CD8-positive, alpha-beta memory T cell (primary cell): ENCODE measurements around the gene CLDN8. TPM values are rescaled to one million over a fixed set of nuclear protein-coding genes. Genes with fewer than 3 reads are reported as not detected.

Source experiments
- CTCF ChIA-PET: fragments of 350-600 bp; sonication (Branson Sonifier 250); formaldehyde crosslinking; loops from one replicate; lab custom pipeline; 2021; ENCODE audit warnings: antibody characterized with exemption; lab: Charles Lee
- POLR2A ChIA-PET: fragments of 350-600 bp; sonication (Branson Sonifier 250); formaldehyde crosslinking; loops from one replicate; lab custom pipeline; 2021; ENCODE audit warnings: antibody characterized with exemption; lab: Charles Lee
- DNase-seq, 5 donors: peaks; one replicate each; pipeline versions ENCODE4 v3.0.0 to v3.0.0-alpha.2; 2020 to 2022; ENCODE audit warnings: mixed read lengths in 1 of 5
- H3K27ac ChIP-seq: one replicate; pipeline ENCODE4 v1.7.0; 2013; ENCODE audit warnings: low read depth, mild to moderate bottlenecking, low read length, moderate library complexity
- H3K27me3 ChIP-seq: 2 replicates; pipeline ENCODE4 v1.7.0; 2013; ENCODE audit warnings: low read length, mild to moderate bottlenecking; ENCODE audit not compliant: insufficient read depth, poor library complexity, severe bottlenecking
- H3K36me3 ChIP-seq: 2 replicates; pipeline ENCODE4 v1.7.0; 2013; ENCODE audit warnings: mild to moderate bottlenecking, low read length, moderate library complexity; ENCODE audit not compliant: insufficient read depth
- H3K4me1 ChIP-seq: 2 replicates; pipeline ENCODE4 v1.7.0; 2013; ENCODE audit warnings: mild to moderate bottlenecking, low read length, moderate library complexity; ENCODE audit not compliant: insufficient read depth
- H3K4me3 ChIP-seq: 2 replicates; pipeline ENCODE4 v1.7.0; 2013; ENCODE audit warnings: mild to moderate bottlenecking, low read length
- H3K9me3 ChIP-seq: 2 replicates; pipeline ENCODE4 v1.7.0; 2013; ENCODE audit warnings: mild to moderate bottlenecking, low read length
- H3K27ac Mint-ChIP-seq, 8 donors: one replicate each; pipeline ENCODE4 v1.8.0; 2020 to 2021; ENCODE audit warnings: mixed read lengths in 8 of 8, mild to moderate bottlenecking in 6 of 8, inconsistent platforms in 3 of 8, moderate library complexity in 3 of 8
- H3K27me3 Mint-ChIP-seq, 2 donors: one replicate each; pipeline ENCODE4 v1.8.0; 2020 to 2021; ENCODE audit warnings: mixed read lengths in 2 of 2, mild to moderate bottlenecking in 1 of 2, moderate library complexity in 1 of 2
- H3K36me3 Mint-ChIP-seq, 3 donors: one replicate each; pipeline ENCODE4 v1.8.0; 2020 to 2021; ENCODE audit warnings: mixed read lengths in 3 of 3, inconsistent platforms in 1 of 3, mild to moderate bottlenecking in 1 of 3
- H3K4me1 Mint-ChIP-seq, 3 donors: one replicate each; pipeline ENCODE4 v1.8.0; 2020 to 2021; ENCODE audit warnings: mixed read lengths in 3 of 3, inconsistent platforms in 1 of 3, mild to moderate bottlenecking in 1 of 3
- H3K4me3 Mint-ChIP-seq, 7 donors: one replicate each; pipeline ENCODE4 v1.8.0; 2020 to 2021; ENCODE audit warnings: mixed read lengths in 7 of 7, mild to moderate bottlenecking in 6 of 7, moderate library complexity in 4 of 7, inconsistent platforms in 2 of 7
- H3K9me3 Mint-ChIP-seq, 5 donors: one replicate each; pipeline ENCODE4 v1.8.0; 2020 to 2022; ENCODE audit warnings: mixed read lengths in 5 of 5, mild to moderate bottlenecking in 3 of 5, moderate library complexity in 2 of 5, inconsistent platforms in 1 of 5
- polyA plus RNA-seq: library from polyadenylated mRNA; unstranded; fragments of 300-500 nt; fragmentation: Illumina TruSeq; gene quantifications from one replicate; pipeline ENCODE4 v1.2.3, GENCODE V29; 2021
- total RNA-seq, 2 experiments: library from RNA; stranded (reverse); gene quantifications; one replicate each; pipeline ENCODE4 v1.2.3, GENCODE V29; 2021

CLDN8 gene
- total and polyA plus RNA-seq, 3 experiments from 2014 or later: not detected

- Mint-ChIP-seq H3K9me3 (peaks cover 0 to 6% (median 4%) of the 10 kb centered on the region in 5 donors), H3K36me3 (no peaks in the 10 kb centered on the region), H3K4me3 (no peak overlapping the region), H3K27me3 (no peaks in the 10 kb centered on the region), H3K27ac (no peak overlapping the region), H3K4me1 (no peaks in the 10 kb centered on the region)
- Histone ChIP-seq H3K27me3 (no peaks in the 10 kb centered on the region), H3K4me3 (no peak overlapping the region), H3K27ac (no peak overlapping the region), H3K9me3 (no peaks in the 10 kb centered on the region), H3K36me3 (no peaks in the 10 kb centered on the region), H3K4me1 (no peaks in the 10 kb centered on the region)
- ChIA-PET POLR2A (no interaction called here), CTCF (no interaction called here)
- DNase-seq: no peak
Observed at GRCh38 chr21:30194701-30195299, 21.1 kb downstream of the CLDN8 start.

GRCh38 chr21:30193201-30193600 is 22.7 kb downstream of the CLDN8 start:
- CTCF ChIA-PET: interaction anchor here (0.5 kb wide), 1 partner anchor 12 kb away, joined by 3 read pairs; no protein-coding TSS in a partner anchor
- Histone ChIP-seq H3K36me3 (no peaks in the 10 kb centered on the region), H3K4me1 (no peaks in the 10 kb centered on the region), H3K4me3 (no peak overlapping the region), H3K27me3 (no peaks in the 10 kb centered on the region), H3K9me3 (no peaks in the 10 kb centered on the region), H3K27ac (no peak overlapping the region)
- Mint-ChIP-seq H3K4me1 (no peaks in the 10 kb centered on the region), H3K9me3 (peaks cover 0 to 4% (median 0%) of the 10 kb centered on the region in 5 donors), H3K27ac (no peak overlapping the region), H3K4me3 (no peak overlapping the region), H3K27me3 (no peaks in the 10 kb centered on the region), H3K36me3 (no peaks in the 10 kb centered on the region)
- POLR2A ChIA-PET: no interaction called here
- DNase-seq: no peak

- ChIA-PET POLR2A (no interaction called here), CTCF (no interaction called here)
- H3K27ac Mint-ChIP-seq: no peak overlapping the region
- Histone ChIP-seq H3K4me3 (no peak overlapping the region), H3K27me3 (no peaks in the 10 kb centered on the region), H3K27ac (no peak overlapping the region), H3K36me3 (no peaks in the 10 kb centered on the region), H3K4me1 (no peaks in the 10 kb centered on the region), H3K9me3 (no peaks in the 10 kb centered on the region)
- peaks cover 0 to 8% (median 0%) of the 10 kb centered on the region in 5 donors for H3K9me3 Mint-ChIP-seq
- no peak overlapping the region for H3K4me3 Mint-ChIP-seq
- no peaks in the 10 kb centered on the region for H3K36me3 Mint-ChIP-seq
- DNase-seq: no peak
- H3K4me1 Mint-ChIP-seq: no peaks in the 10 kb centered on the region
- H3K27me3 Mint-ChIP-seq: no peaks in the 10 kb centered on the region
Observed at GRCh38 chr21:30190554-30190953, 25.3 kb downstream of the CLDN8 start.

GRCh38 chr21:30189773-30190172 is 26.1 kb downstream of the CLDN8 start:
- H3K9me3 Mint-ChIP-seq: peaks cover 0 to 8% (median 0%) of the 10 kb centered on the region in 5 donors
- CTCF ChIA-PET: no interaction called here

GRCh38 chr21:30186242-30186641 is 29.7 kb downstream of the CLDN8 start:
- ChIA-PET CTCF (no interaction called here), POLR2A (no interaction called here)
- Histone ChIP-seq H3K4me1 (no peaks in the 10 kb centered on the region), H3K4me3 (no peak overlapping the region), H3K27me3 (no peaks in the 10 kb centered on the region), H3K9me3 (no peaks in the 10 kb centered on the region), H3K36me3 (no peaks in the 10 kb centered on the region), H3K27ac (no peak overlapping the region)
- H3K36me3 Mint-ChIP-seq: no peaks in the 10 kb centered on the region
- no peaks in the 10 kb centered on the region for H3K27me3 Mint-ChIP-seq
- H3K4me3 Mint-ChIP-seq: no peak overlapping the region
- no peak overlapping the region for H3K27ac Mint-ChIP-seq
- DNase-seq: no peak
- H3K4me1 Mint-ChIP-seq: no peaks in the 10 kb centered on the region
- peaks cover 0 to 4% (median 0%) of the 10 kb centered on the region in 5 donors for H3K9me3 Mint-ChIP-seq

More at GRCh38 chr21:30189773-30190172, 26.1 kb downstream of the CLDN8 start:
- Mint-ChIP-seq H3K36me3 (no peaks in the 10 kb centered on the region), H3K27me3 (no peaks in the 10 kb centered on the region), H3K27ac (no peak overlapping the region), H3K4me1 (no peaks in the 10 kb centered on the region), H3K4me3 (no peak overlapping the region)
- DNase-seq: no peak
- Histone ChIP-seq H3K27me3 (no peaks in the 10 kb centered on the region), H3K27ac (no peak overlapping the region), H3K9me3 (no peaks in the 10 kb centered on the region), H3K4me3 (no peak overlapping the region), H3K4me1 (no peaks in the 10 kb centered on the region), H3K36me3 (no peaks in the 10 kb centered on the region)
- POLR2A ChIA-PET: no interaction called here

GRCh38 chr21:30168086-30168485 is 47.8 kb downstream of the CLDN8 start:
- H3K27ac ChIP-seq: no peak overlapping the region
- no peaks in the 10 kb centered on the region for H3K36me3 ChIP-seq
- no peak for DNase-seq
- no peaks in the 10 kb centered on the region for H3K27me3 ChIP-seq
- no peaks in the 10 kb centered on the region for H3K4me1 Mint-ChIP-seq
- H3K27me3 Mint-ChIP-seq: no peaks in the 10 kb centered on the region
- H3K36me3 Mint-ChIP-seq: no peaks in the 10 kb centered on the region
- POLR2A ChIA-PET: no interaction called here
- H3K4me3 Mint-ChIP-seq: no peak overlapping the region
- CTCF ChIA-PET: no interaction called here
- H3K27ac Mint-ChIP-seq: no peak overlapping the region
- no peaks in the 10 kb centered on the region for H3K9me3 ChIP-seq
- no peak overlapping the region for H3K4me3 ChIP-seq
- peaks cover 2 to 8% (median 4%) of the 10 kb centered on the region in 5 donors for H3K9me3 Mint-ChIP-seq
- H3K4me1 ChIP-seq: no peaks in the 10 kb centered on the region

GRCh38 chr21:30166705-30167104 is 49.2 kb downstream of the CLDN8 start, which contains the start of gene CLDN17:
Gene CLDN17, minus strand, starts transcription at chr21:30166805. Its CDS starts 188 bp downstream, at chr21:30166617.
- Histone ChIP-seq H3K36me3 (no peaks in the 10 kb centered on the region), H3K27me3 (no peaks in the 10 kb centered on the region), H3K4me3 (no peak within 1 kb of the TSS), H3K9me3 (no peaks in the 10 kb centered on the region), H3K27ac (no peak within 1 kb of the TSS), H3K4me1 (no peaks in the 10 kb centered on the region)
- H3K27me3 Mint-ChIP-seq: no peaks in the 10 kb centered on the region
- H3K4me3 Mint-ChIP-seq: no peak within 1 kb of the TSS
- no peaks in the 10 kb centered on the region for H3K36me3 Mint-ChIP-seq
- no peaks in the 10 kb centered on the region for H3K4me1 Mint-ChIP-seq
- peaks cover 2 to 8% (median 4%) of the 10 kb centered on the region in 5 donors for H3K9me3 Mint-ChIP-seq
- POLR2A ChIA-PET: no interaction called here
- DNase-seq: no peak
- CTCF ChIA-PET: no interaction called here
- H3K27ac Mint-ChIP-seq: no peak within 1 kb of the TSS

- H3K36me3 ChIP-seq: no peaks in the 10 kb centered on the region
- H3K4me1 Mint-ChIP-seq: no peaks in the 10 kb centered on the region
- no peak overlapping the region for H3K4me3 Mint-ChIP-seq
- ChIA-PET POLR2A (no interaction called here), CTCF (no interaction called here)
- H3K9me3 ChIP-seq: no peaks in the 10 kb centered on the region
- H3K36me3 Mint-ChIP-seq: no peaks in the 10 kb centered on the region
- H3K27me3 Mint-ChIP-seq: no peaks in the 10 kb centered on the region
- no peak overlapping the region for H3K4me3 ChIP-seq
- peaks cover 2 to 8% (median 7%) of the 10 kb centered on the region in 5 donors for H3K9me3 Mint-ChIP-seq
- H3K27ac ChIP-seq: no peak overlapping the region
- H3K27ac Mint-ChIP-seq: no peak overlapping the region
- no peaks in the 10 kb centered on the region for H3K27me3 ChIP-seq
- H3K4me1 ChIP-seq: no peaks in the 10 kb centered on the region
- no peak for DNase-seq
Observed at GRCh38 chr21:30166171-30166570, 49.7 kb downstream of the CLDN8 start.
